ENCODE results near the gene LARP6.
"Not testable (repeated sequence)": the region's sequence is repeated elsewhere in the genome, so short reads cannot be mapped to it uniquely, and the experiment has no call there.

LARP6 gene

GRCh38 chr15:70863450-70864218 lies 9.7 kb upstream of the LARP6 start:
- in situ Hi-C loops (cut with MboI; ENCODE audit: low pct_unique_long_range_greater_than_20kb, low sequenced_read_pairs) = no loop called here
- no peak for DNase-seq

GRCh38 chr15:70859998-70860397 lies 6.0 kb upstream of the LARP6 start:
- no peak for DNase-seq
- in situ Hi-C loops (cut with MboI; ENCODE audit: low pct_unique_long_range_greater_than_20kb, low sequenced_read_pairs) = no loop called here

GRCh38 chr15:70859322-70859908 lies 5.5 kb upstream of the LARP6 start:
- DNase-seq = no peak
- in situ Hi-C loops (cut with MboI; ENCODE audit: low pct_unique_long_range_greater_than_20kb, low sequenced_read_pairs) = no loop called here

- in situ Hi-C loops (cut with MboI; ENCODE audit: low pct_unique_long_range_greater_than_20kb, low sequenced_read_pairs); DNase-seq: not testable (repeated sequence)
Observed at GRCh38 chr15:70858614-70859321, 4.8 kb upstream of the LARP6 start.

- in situ Hi-C loops (cut with MboI; ENCODE audit: low pct_unique_long_range_greater_than_20kb, low sequenced_read_pairs) = no loop called here
Observed at GRCh38 chr15:70857562-70858285, 3.8 kb upstream of the LARP6 start.

GRCh38 chr15:70856884-70857561 lies 3.1 kb upstream of the LARP6 start:
- no peak for DNase-seq
- in situ Hi-C loops (cut with MboI; ENCODE audit: low pct_unique_long_range_greater_than_20kb, low sequenced_read_pairs) = no loop called here

More at GRCh38 chr15:70857562-70858285, 3.8 kb upstream of the LARP6 start:
- DNase-seq = no peak

- DNase-seq = no peak
- in situ Hi-C loops (cut with MboI; ENCODE audit: low pct_unique_long_range_greater_than_20kb, low sequenced_read_pairs) = no loop called here
Observed at GRCh38 chr15:70856177-70856883, 2.4 kb upstream of the LARP6 start.

GRCh38 chr15:70855764-70856163 lies 1.8 kb upstream of the LARP6 start:
- in situ Hi-C loops (cut with MboI; ENCODE audit: low pct_unique_long_range_greater_than_20kb, low sequenced_read_pairs) = no loop called here
- DNase-seq = no peak

GRCh38 chr15:70854666-70854976 lies 664 bp upstream of the LARP6 start:
- in situ Hi-C loops (cut with MboI; ENCODE audit: low pct_unique_long_range_greater_than_20kb, low sequenced_read_pairs) = no loop called here
- no peak for DNase-seq

- in situ Hi-C loops (cut with MboI; ENCODE audit: low pct_unique_long_range_greater_than_20kb, low sequenced_read_pairs) = no loop called here
- DNase-seq = no peak
Observed at GRCh38 chr15:70853318-70853972, 512 bp downstream of the LARP6 start.

GRCh38 chr15:70852501-70853317 lies 1.2 kb downstream of the LARP6 start:
- no peak for DNase-seq
- in situ Hi-C loops (cut with MboI; ENCODE audit: low pct_unique_long_range_greater_than_20kb, low sequenced_read_pairs) = no loop called here

GRCh38 chr15:70851889-70852288 lies 2.1 kb downstream of the LARP6 start:
- in situ Hi-C loops (cut with MboI; ENCODE audit: low pct_unique_long_range_greater_than_20kb, low sequenced_read_pairs) = no loop called here
- DNase-seq = no peak

- in situ Hi-C loops (cut with MboI; ENCODE audit: low pct_unique_long_range_greater_than_20kb, low sequenced_read_pairs) = no loop called here
Observed at GRCh38 chr15:70845602-70846360, 8.2 kb downstream of the LARP6 start.

GRCh38 chr15:70837476-70837875 lies 16.5 kb downstream of the LARP6 start:
- in situ Hi-C loops (cut with MboI; ENCODE audit: low pct_unique_long_range_greater_than_20kb, low sequenced_read_pairs) = no loop called here
- DNase-seq = no peak

More at GRCh38 chr15:70845602-70846360, 8.2 kb downstream of the LARP6 start:
- DNase-seq = no peak

GRCh38 chr15:70835841-70836240 lies 18.1 kb downstream of the LARP6 start:
- DNase-seq = no peak
- in situ Hi-C loops (cut with MboI; ENCODE audit: low pct_unique_long_range_greater_than_20kb, low sequenced_read_pairs) = no loop called here

GRCh38 chr15:70835415-70835814 lies 18.5 kb downstream of the LARP6 start:
- in situ Hi-C loops (cut with MboI; ENCODE audit: low pct_unique_long_range_greater_than_20kb, low sequenced_read_pairs) = no loop called here
- no peak for DNase-seq

- DNase-seq = no peak
- in situ Hi-C loops (cut with MboI; ENCODE audit: low pct_unique_long_range_greater_than_20kb, low sequenced_read_pairs) = no loop called here
Observed at GRCh38 chr15:70834999-70835398, 19.0 kb downstream of the LARP6 start.
